Osteoblast (primary cell): ENCODE measurements around the gene FBN2. TPM values are rescaled to one million over a fixed set of nuclear protein-coding genes. Genes with fewer than 3 reads are reported as not detected.

Source experiments
- DNase-seq: peaks from one replicate; pipeline ENCODE4 v3.0.0; 2011; ENCODE audit warnings: low spot score, mixed read lengths; ENCODE audit not compliant: insufficient read length; ENCODE audit errors: missing footprints
- H2AFZ ChIP-seq: 2 replicates; pipeline ENCODE4 v1.6.0; 2011; ENCODE audit warnings: mild to moderate bottlenecking, low read length
- H3K27ac ChIP-seq: 2 replicates; pipeline ENCODE4 v1.5.1; 2011; ENCODE audit warnings: mild to moderate bottlenecking, low read depth, low read length, moderate library complexity
- H3K27me3 ChIP-seq: 2 replicates; pipeline ENCODE4 v1.6.0; 2012; ENCODE audit warnings: mild to moderate bottlenecking, control low read depth, inconsistent platforms, low read length, moderate library complexity; ENCODE audit not compliant: insufficient read depth
- H3K36me3 ChIP-seq: 2 replicates; pipeline ENCODE4 v1.5.1; 2011; ENCODE audit warnings: mild to moderate bottlenecking, low read length, control low read depth, moderate library complexity; ENCODE audit not compliant: insufficient read depth
- H3K4me1 ChIP-seq: 2 replicates; pipeline ENCODE4 v1.5.1; 2011; ENCODE audit warnings: mild to moderate bottlenecking, low read length, control low read depth, moderate library complexity; ENCODE audit not compliant: insufficient read depth
- H3K4me2 ChIP-seq: 2 replicates; pipeline ENCODE4 v1.6.0; 2011; ENCODE audit warnings: mild to moderate bottlenecking, low read length; ENCODE audit not compliant: insufficient read depth
- H3K4me3 ChIP-seq: fragments of 200-600 bp; sonication (generic); 3 replicates; pipeline ENCODE4 v1.5.1; 2012; ENCODE audit warnings: mild to moderate bottlenecking, low read length, inconsistent platforms; ENCODE audit not compliant: insufficient read depth
- H3K79me2 ChIP-seq: 2 replicates; pipeline ENCODE4 v1.6.0; 2012; ENCODE audit warnings: mild to moderate bottlenecking, low read length, control low read depth, inconsistent platforms; ENCODE audit not compliant: insufficient read depth
- H3K9me3 ChIP-seq: 2 replicates; pipeline ENCODE4 v1.5.1; 2011; ENCODE audit warnings: low read depth, low read length, control low read depth
- H4K20me1 ChIP-seq: 2 replicates; pipeline ENCODE4 v1.6.0; 2012; ENCODE audit warnings: mild to moderate bottlenecking, low read length, control low read depth; ENCODE audit not compliant: insufficient read depth
- CTCF ChIP-seq: IDR thresholded peaks from 2 replicates; pipeline ENCODE4 v1.5.1; 2011; ENCODE audit warnings: mild to moderate bottlenecking, low read depth, low read length, moderate library complexity; ENCODE audit errors: extremely low read depth
- total RNA-seq: library from RNA; depleted of rRNA; stranded (reverse); fragments of >200 nt; gene quantifications from 2 replicates; pipeline ENCODE4 v1.2.3, GENCODE V29; 2012

The FBN2 gene
- total RNA-seq, 1 donor: 16.6 TPM

GRCh38 chr5:128436749-128437188, 101.3 kb downstream of the FBN2 start:
- Histone ChIP-seq H3K27me3 (no peaks in the 10 kb centered on the region), H3K4me2 (no peak overlapping the region), H3K79me2 (no peaks in the 10 kb centered on the region), H3K4me3 (no peak overlapping the region), H2AFZ (no peak overlapping the region), H3K9me3 (no peaks in the 10 kb centered on the region), H4K20me1 (no peaks in the 10 kb centered on the region), H3K36me3 (no peaks in the 10 kb centered on the region), H3K27ac (no peak overlapping the region), H3K4me1 (no peaks in the 10 kb centered on the region)
- TF ChIP-seq CTCF: no peak
- DNase-seq: no peak

- Histone ChIP-seq H3K9me3 (no peaks in the 10 kb centered on the region), H4K20me1 (no peaks in the 10 kb centered on the region), H3K36me3 (no peaks in the 10 kb centered on the region), H3K4me3 (no peak overlapping the region), H3K27me3 (no peaks in the 10 kb centered on the region), H3K79me2 (no peaks in the 10 kb centered on the region), H3K4me1 (no peaks in the 10 kb centered on the region), H2AFZ (no peak overlapping the region), H3K27ac (no peak overlapping the region), H3K4me2 (no peak overlapping the region)
- TF ChIP-seq CTCF: no peak
- no peak for DNase-seq
Measured at GRCh38 chr5:128435861-128436260, 102.2 kb downstream of the FBN2 start.

GRCh38 chr5:128434993-128435392, 103.1 kb downstream of the FBN2 start:
- no peaks in the 10 kb centered on the region for H3K36me3 ChIP-seq
- H3K4me2 ChIP-seq: no peak overlapping the region
- H3K27me3 ChIP-seq: no peaks in the 10 kb centered on the region
- H3K27ac ChIP-seq: no peak overlapping the region
- H4K20me1 ChIP-seq: no peaks in the 10 kb centered on the region
- H3K4me1 ChIP-seq: no peaks in the 10 kb centered on the region
- no peak overlapping the region for H2AFZ ChIP-seq
- H3K9me3 ChIP-seq: no peaks in the 10 kb centered on the region
- no peak overlapping the region for H3K4me3 ChIP-seq
- TF ChIP-seq CTCF: no peak
- H3K79me2 ChIP-seq: no peaks in the 10 kb centered on the region
- no peak for DNase-seq

GRCh38 chr5:128432913-128433440, 105.1 kb downstream of the FBN2 start:
- no peak for TF ChIP-seq CTCF

More at GRCh38 chr5:128432913-128433440, 105.1 kb downstream of the FBN2 start:
- Histone ChIP-seq H3K4me3 (no peak overlapping the region), H3K4me2 (no peak overlapping the region), H3K79me2 (no peaks in the 10 kb centered on the region), H3K4me1 (no peaks in the 10 kb centered on the region), H2AFZ (no peak overlapping the region), H3K27ac (no peak overlapping the region), H3K27me3 (no peaks in the 10 kb centered on the region), H3K9me3 (no peaks in the 10 kb centered on the region), H3K36me3 (no peaks in the 10 kb centered on the region), H4K20me1 (no peaks in the 10 kb centered on the region)
- no peak for DNase-seq
